ENCODE data around the gene VEZT. TPM values are rescaled to one million over a fixed set of nuclear protein-coding genes. Genes with fewer than 3 reads are reported as not detected.

The VEZT gene
- polyA plus RNA-seq, 3 donors = 14.6 to 20.6 (median 16.7) TPM

GRCh38 chr12:95261109-95261508 is 43.5 kb downstream of the VEZT start:
- Histone ChIP-seq H4K20me1 (ENCODE audit: insufficient read depth, low read length) (no peaks in the 10 kb centered on the region), H3K4me1 (ENCODE audit: control insufficient read depth in 1 of 2, insufficient read depth in 2 of 2, low read length in 2 of 2) (no peaks in the 10 kb centered on the region), H3K9ac (ENCODE audit: insufficient read depth, low read length, poor library complexity, severe bottlenecking) (no peak overlapping the region), H3K27me3 (ENCODE audit: control insufficient read depth in 2 of 2, insufficient read depth in 2 of 2, low read length in 2 of 2) (no peaks in the 10 kb centered on the region), H3K36me3 (replicated peaks in 1 of 2; ENCODE audit: control insufficient read depth in 1 of 2, insufficient read depth in 2 of 2, low read length in 2 of 2) (peaks cover 51 to 68% of the 10 kb centered on the region in 2 donors), H3K27ac (ENCODE audit: low read depth in 1 of 2, low read length in 2 of 2) (no peak overlapping the region), H3K9me3 (replicated peaks in 1 of 2; ENCODE audit: control insufficient read depth in 1 of 2, insufficient read depth in 1 of 2, low read length in 2 of 2) (no peaks in the 10 kb centered on the region), H3K4me2 (replicated peaks; ENCODE audit: extremely low read depth, low read length, poor library complexity, severe bottlenecking) (no peak overlapping the region), H2AFZ (ENCODE audit: insufficient read depth, low read depth, low read length, poor library complexity, severe bottlenecking) (no peak overlapping the region), H3K4me3 (replicated peaks in 1 of 3; ENCODE audit: low read depth in 2 of 3, low read length in 3 of 3) (no peak overlapping the region), H3K79me2 (ENCODE audit: insufficient read depth, low read length) (no peaks in the 10 kb centered on the region)
- no peak overlapping the region for H3K4me3 Mint-ChIP-seq
- no peaks in the 10 kb centered on the region for H3K27me3 Mint-ChIP-seq (ENCODE audit: low read depth in 3 of 3)
- no peaks in the 10 kb centered on the region for H3K4me1 Mint-ChIP-seq
- no peak for DNase-seq
- TF ChIP-seq, protein P1, sequence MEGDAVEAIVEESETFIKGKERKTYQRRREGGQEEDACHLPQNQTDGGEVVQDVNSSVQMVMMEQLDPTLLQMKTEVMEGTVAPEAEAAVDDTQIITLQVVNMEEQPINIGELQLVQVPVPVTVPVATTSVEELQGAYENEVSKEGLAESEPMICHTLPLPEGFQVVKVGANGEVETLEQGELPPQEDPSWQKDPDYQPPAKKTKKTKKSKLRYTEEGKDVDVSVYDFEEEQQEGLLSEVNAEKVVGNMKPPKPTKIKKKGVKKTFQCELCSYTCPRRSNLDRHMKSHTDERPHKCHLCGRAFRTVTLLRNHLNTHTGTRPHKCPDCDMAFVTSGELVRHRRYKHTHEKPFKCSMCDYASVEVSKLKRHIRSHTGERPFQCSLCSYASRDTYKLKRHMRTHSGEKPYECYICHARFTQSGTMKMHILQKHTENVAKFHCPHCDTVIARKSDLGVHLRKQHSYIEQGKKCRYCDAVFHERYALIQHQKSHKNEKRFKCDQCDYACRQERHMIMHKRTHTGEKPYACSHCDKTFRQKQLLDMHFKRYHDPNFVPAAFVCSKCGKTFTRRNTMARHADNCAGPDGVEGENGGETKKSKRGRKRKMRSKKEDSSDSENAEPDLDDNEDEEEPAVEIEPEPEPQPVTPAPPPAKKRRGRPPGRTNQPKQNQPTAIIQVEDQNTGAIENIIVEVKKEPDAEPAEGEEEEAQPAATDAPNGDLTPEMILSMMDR (IDR thresholded peaks at IDR 0.05) = no peak
- intact Hi-C loops (cut with micrococcal nuclease) = no loop called here
- peaks cover 52 to 55% of the 10 kb centered on the region in 2 donors for H3K36me3 Mint-ChIP-seq
- H3K27ac Mint-ChIP-seq = no peak overlapping the region
- no peaks in the 10 kb centered on the region for H3K9me3 Mint-ChIP-seq
- WGBS (ENCODE audit: insufficient coverage) = 100% methylated on average over 3 of the region's 4 CpGs

DNA sequence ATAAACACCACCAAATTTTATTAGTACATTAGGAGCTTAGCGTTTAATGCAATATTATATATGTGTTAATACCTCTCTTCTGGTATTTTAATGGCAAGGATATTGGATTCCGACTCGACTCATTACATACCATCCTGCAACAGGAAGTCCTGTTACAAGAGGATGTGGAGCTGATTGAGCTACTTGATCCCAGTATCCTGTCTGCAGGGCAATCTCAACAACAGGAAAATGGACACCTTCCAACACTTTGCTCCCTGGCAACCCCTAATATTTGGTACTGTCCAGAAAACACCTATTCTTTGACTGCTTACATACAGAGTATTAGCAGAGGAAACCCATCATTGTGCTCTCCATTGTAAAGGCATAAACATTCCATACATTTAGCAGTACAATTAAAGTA is 45.2 kb downstream of the VEZT start:
- no peak for DNase-seq
- Mint-ChIP-seq H3K36me3 (peaks cover 48% of the 10 kb centered on the region in 2 donors), H3K4me3 (no peak overlapping the region), H3K27ac (no peak overlapping the region), H3K9me3 (peaks cover 0 to 2% (median 0%) of the 10 kb centered on the region in 7 donors), H3K27me3 (ENCODE audit: low read depth in 3 of 3) (no peaks in the 10 kb centered on the region), H3K4me1 (no peaks in the 10 kb centered on the region)
- Histone ChIP-seq H2AFZ (ENCODE audit: insufficient read depth, low read depth, low read length, poor library complexity, severe bottlenecking) (no peak overlapping the region), H3K36me3 (replicated peaks in 1 of 2; ENCODE audit: control insufficient read depth in 1 of 2, insufficient read depth in 2 of 2, low read length in 2 of 2) (peaks cover 47 to 68% of the 10 kb centered on the region in 2 donors), H3K9ac (ENCODE audit: insufficient read depth, low read length, poor library complexity, severe bottlenecking) (no peak overlapping the region), H4K20me1 (ENCODE audit: insufficient read depth, low read length) (no peaks in the 10 kb centered on the region), H3K4me3 (replicated peaks in 1 of 3; ENCODE audit: low read depth in 2 of 3, low read length in 3 of 3) (no peak overlapping the region), H3K79me2 (ENCODE audit: insufficient read depth, low read length) (no peaks in the 10 kb centered on the region), H3K27me3 (ENCODE audit: control insufficient read depth in 2 of 2, insufficient read depth in 2 of 2, low read length in 2 of 2) (no peaks in the 10 kb centered on the region), H3K4me1 (ENCODE audit: control insufficient read depth in 1 of 2, insufficient read depth in 2 of 2, low read length in 2 of 2) (no peaks in the 10 kb centered on the region), H3K4me2 (replicated peaks; ENCODE audit: extremely low read depth, low read length, poor library complexity, severe bottlenecking) (no peak overlapping the region), H3K9me3 (replicated peaks in 1 of 2; ENCODE audit: control insufficient read depth in 1 of 2, insufficient read depth in 1 of 2, low read length in 2 of 2) (no peaks in the 10 kb centered on the region), H3K27ac (ENCODE audit: low read depth in 1 of 2, low read length in 2 of 2) (no peak overlapping the region)
- intact Hi-C loops (cut with micrococcal nuclease) = no loop called here
- WGBS (ENCODE audit: insufficient coverage) = no CpG with 5 or more reads among the region's 3 CpGs
- TF ChIP-seq, protein P1 (IDR thresholded peaks at IDR 0.05) = no peak

Measured in CD14-positive monocyte (primary cell).